GM12873 (cell line): Measurements from ENCODE around the gene MGAT4A.

Experiments
- TF ChIP-seq, protein P1 (sequence below): IDR thresholded peaks from 2 replicates; pipeline ENCODE4 v1.5.1; 2012; ENCODE audit warnings: low read depth, mild to moderate bottlenecking, moderate library complexity, low read length, control low read depth; ENCODE audit not compliant: insufficient read depth; ENCODE audit errors: missing control alignments

Gene MGAT4A

GRCh38 chr2:98685930-98686887 is 44.7 kb downstream of the MGAT4A start:
- TF ChIP-seq, protein P1, sequence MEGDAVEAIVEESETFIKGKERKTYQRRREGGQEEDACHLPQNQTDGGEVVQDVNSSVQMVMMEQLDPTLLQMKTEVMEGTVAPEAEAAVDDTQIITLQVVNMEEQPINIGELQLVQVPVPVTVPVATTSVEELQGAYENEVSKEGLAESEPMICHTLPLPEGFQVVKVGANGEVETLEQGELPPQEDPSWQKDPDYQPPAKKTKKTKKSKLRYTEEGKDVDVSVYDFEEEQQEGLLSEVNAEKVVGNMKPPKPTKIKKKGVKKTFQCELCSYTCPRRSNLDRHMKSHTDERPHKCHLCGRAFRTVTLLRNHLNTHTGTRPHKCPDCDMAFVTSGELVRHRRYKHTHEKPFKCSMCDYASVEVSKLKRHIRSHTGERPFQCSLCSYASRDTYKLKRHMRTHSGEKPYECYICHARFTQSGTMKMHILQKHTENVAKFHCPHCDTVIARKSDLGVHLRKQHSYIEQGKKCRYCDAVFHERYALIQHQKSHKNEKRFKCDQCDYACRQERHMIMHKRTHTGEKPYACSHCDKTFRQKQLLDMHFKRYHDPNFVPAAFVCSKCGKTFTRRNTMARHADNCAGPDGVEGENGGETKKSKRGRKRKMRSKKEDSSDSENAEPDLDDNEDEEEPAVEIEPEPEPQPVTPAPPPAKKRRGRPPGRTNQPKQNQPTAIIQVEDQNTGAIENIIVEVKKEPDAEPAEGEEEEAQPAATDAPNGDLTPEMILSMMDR, result no peak

DNA sequence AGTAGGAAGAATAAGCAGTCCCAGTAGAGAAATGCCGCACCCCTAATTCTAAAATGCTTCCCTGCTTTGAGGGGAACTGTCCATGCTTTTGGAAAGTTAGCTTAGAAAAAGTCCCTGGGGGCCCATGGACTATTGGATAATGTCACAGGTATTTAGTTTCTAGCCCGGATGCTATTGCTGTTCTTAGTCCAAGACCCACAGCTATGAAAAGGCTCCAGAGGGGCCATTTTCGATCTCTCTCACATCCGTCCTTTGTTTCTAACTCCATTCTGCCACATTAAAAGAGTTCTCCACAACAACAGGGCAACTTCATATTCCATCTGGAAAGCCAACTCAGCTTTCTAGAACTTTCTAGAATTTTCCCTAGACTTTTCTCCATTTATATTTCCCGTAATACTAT is 47.2 kb downstream of the MGAT4A start:
- TF ChIP-seq, protein P1, result no peak

DNA sequence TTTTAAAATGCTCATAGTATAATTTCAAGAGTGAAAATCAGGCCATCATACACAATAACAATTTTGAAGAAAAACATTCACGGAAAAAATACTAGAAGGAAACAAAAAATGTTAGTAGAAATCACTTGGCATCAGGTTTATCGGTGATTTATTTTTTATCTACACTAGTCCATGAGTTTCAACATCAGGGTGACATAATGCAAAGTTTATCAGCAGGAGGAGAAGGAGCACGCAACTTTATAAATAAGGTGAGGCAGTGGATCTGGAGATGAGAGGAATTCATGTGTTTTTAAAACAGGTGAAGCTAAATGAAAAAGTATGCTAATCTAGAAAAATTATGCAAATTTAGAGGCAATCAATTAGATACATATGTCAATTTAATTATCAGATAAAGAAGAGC is 54.2 kb downstream of the MGAT4A start:
- TF ChIP-seq, protein P1, result no peak

- TF ChIP-seq, protein P1, result no peak
Measured at GRCh38 chr2:98674233-98674964, 56.5 kb downstream of the MGAT4A start.

- TF ChIP-seq, protein P1, result no peak
Measured at GRCh38 chr2:98669675-98670074, 61.3 kb downstream of the MGAT4A start.

GRCh38 chr2:98665677-98666076 is 65.3 kb downstream of the MGAT4A start:
- TF ChIP-seq, protein P1, result no peak

- TF ChIP-seq, protein P1, result no peak
Measured at GRCh38 chr2:98664323-98664722, 66.6 kb downstream of the MGAT4A start.
